ENCODE measurements around the gene CDK13.

CDK13 gene

DNA sequence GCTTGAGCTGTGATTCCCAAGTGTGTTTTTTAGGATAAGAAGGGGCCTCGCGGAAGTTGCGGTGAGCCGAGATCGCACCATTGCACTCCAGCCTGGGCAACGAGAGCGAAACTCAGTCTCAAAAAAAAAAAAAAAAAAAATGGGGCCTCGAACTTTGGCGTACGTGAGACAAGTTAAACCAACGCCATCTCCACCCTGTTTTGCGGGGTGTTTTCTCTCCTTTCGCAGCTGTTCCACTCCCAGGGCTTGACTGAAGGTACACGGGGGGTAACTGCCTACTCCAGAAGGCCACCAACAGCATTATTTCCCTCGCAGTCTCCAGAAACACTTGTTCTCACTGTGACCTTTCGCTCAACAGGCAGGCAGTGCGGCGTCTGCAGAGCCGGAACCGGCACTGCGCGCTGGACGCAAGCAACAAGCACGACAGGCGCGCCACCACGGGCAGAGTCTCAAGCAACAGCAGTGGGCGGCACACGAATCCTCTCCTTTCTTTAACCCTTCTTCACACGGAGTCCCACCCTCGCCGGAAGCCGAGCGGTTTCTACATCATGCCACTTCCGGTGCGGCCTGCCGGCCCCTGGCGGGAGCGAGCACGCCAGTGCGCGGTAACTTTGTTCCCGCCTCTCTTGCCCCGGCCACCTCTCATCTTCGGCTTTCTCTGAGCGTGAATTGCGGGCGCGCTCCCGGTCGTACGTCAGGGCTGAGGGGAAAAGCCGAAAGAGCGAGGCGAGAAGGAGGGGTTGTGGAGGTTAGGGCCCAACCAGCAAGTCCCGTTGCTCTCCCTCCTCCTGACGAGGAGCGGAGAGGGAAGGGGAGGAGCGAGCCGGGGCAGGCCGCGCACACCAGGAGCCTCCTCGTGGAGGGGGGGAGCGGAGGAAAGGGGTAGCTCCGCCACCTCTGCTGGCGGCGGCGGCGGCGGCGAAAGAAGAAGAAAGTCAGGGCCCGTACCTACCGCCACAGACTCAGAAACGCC is 814 bp upstream of the CDK13 start:
- peak; percentile 98 for DNase-seq (ENCODE audit: low read depth)

DNA sequence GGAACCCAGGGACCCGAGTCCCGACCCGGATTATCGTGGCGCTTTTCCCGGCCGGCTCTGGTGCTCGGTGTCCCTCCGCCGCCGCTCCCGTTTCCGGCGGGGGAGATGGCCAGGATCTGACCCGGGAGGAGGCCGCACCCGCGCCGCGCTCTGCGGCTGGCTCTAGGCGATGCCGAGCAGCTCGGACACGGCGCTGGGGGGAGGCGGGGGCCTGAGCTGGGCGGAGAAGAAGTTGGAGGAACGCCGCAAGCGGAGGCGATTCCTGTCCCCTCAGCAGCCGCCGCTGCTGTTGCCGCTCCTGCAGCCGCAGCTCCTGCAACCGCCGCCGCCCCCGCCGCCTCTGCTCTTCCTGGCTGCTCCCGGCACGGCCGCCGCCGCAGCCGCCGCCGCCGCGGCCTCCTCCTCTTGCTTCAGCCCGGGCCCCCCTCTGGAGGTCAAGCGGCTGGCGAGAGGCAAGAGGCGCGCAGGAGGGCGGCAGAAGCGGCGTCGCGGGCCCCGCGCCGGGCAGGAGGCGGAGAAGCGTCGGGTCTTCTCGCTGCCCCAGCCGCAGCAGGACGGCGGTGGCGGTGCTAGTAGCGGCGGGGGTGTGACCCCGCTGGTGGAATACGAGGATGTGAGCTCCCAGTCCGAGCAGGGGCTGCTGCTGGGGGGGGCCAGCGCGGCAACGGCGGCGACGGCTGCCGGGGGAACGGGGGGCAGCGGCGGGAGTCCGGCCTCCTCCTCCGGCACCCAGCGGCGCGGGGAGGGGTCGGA is 593 bp downstream of the CDK13 start:
- DNase-seq (ENCODE audit: low read depth) = peak; percentile 41

DNA sequence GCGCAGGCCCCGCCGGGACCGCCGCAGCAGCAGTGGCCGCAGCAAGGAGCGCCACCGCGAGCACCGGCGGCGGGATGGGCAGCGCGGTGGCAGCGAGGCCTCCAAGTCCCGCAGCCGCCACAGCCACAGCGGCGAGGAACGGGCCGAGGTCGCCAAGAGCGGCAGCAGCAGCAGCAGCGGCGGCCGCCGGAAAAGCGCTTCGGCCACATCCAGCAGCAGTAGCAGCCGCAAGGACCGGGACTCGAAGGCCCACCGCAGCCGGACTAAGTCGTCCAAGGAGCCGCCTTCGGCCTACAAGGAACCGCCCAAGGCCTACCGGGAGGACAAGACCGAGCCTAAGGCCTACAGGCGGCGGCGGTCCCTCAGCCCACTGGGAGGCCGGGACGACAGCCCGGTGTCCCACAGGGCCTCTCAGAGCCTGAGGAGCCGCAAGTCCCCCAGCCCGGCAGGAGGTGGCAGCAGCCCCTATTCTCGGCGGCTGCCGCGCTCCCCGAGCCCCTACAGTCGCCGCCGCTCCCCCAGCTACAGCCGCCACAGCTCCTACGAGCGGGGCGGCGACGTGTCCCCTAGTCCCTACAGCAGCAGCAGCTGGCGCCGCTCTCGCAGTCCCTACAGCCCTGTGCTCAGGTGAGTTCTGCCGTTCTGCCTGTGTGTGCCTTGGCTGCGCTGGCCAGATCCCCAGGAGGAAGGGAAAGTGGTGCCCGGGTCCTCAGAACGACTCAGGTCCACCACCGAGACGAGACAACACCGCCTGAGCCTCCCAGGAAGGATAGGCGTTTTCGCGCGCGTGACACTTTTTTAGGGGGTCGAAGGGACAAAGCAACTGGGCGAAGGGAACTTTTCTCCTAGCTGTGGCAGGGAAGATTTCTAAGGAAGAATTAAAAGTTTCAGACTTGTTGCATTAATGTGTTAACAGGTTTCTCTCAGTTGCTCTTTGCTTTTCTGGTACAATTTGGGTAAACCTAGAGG is 1.5 kb downstream of the CDK13 start:
- peak; percentile 63 for DNase-seq (ENCODE audit: low read depth)

DNA sequence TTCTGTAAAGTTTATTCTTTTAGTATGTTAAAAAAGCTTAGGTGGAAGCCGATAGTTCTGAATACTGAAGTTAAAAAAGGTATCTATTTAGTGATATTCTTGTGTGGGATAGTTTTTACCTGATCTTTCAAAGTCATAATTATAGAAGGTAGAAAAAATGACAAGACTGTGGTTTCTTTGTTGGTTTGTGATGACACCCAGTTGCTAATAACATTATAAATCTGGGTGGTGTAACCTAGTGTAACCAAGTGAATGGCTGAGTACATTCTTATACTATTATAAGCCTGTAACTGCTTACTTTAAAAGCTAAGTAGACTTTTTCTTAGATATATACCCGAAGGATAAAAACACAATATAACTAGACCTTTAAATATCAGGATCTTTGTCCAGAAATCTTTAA is 2.3 kb downstream of the CDK13 start:
- no peak for DNase-seq (ENCODE audit: low read depth)

DNA sequence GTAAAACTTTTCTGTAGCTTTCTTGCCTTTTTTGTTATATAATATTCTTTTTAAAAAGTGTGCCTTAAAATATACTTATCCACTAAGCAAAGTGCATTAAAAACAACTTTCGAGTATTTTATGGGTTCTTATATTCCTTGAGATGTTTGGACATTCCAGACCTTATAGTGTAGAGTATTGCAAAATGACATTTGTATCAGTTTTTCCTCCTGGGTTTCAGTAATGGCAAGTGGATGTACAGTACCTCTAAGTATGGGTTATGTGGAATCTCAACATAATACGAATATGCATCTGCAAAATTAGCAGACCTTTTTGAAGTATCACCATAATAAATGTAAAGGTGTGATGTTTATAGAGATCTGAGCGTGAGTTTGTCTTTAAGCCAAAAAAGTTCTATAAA is 2.7 kb downstream of the CDK13 start:
- no peak for DNase-seq (ENCODE audit: low read depth)

DNA sequence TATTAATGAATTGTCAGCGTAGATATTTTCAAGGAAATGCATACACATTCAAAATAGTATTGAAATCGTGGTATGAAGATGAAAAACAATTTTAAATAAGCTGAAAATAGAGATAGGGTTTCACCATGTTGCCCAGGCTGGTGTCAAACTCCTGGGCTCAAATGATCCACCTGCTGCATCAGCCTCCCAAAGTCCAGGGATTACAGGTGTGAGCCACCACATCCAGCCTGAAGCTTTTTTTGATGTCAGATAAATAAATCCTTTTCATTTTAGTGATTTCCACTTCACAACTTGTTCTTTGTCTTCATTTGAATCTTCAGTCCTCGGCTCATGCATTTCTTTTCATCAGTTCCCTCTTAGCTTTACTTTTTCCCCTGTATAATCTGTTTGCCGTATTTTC is 4.6 kb downstream of the CDK13 start:
- DNase-seq (ENCODE audit: low read depth) = no peak

DNA sequence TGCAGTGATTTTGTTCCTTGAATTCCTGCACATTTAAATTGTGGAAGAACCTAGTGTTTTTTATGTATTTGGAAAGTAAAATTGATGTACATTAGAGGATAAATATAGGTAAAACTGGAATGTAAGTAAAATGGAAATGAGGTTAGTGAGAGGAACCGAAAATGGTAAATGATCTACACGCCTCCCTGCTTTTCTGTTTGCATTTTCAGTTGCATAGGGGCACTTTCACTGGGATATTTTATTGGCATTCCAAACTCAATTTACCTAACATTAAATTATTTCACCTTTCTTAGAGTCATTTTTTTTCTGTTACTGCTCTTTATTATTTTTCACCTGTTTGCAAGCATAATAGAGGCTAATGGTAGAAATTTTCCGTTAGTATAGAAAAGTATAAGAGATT is 8.0 kb downstream of the CDK13 start:
- no peak for DNase-seq (ENCODE audit: low read depth)

DNA sequence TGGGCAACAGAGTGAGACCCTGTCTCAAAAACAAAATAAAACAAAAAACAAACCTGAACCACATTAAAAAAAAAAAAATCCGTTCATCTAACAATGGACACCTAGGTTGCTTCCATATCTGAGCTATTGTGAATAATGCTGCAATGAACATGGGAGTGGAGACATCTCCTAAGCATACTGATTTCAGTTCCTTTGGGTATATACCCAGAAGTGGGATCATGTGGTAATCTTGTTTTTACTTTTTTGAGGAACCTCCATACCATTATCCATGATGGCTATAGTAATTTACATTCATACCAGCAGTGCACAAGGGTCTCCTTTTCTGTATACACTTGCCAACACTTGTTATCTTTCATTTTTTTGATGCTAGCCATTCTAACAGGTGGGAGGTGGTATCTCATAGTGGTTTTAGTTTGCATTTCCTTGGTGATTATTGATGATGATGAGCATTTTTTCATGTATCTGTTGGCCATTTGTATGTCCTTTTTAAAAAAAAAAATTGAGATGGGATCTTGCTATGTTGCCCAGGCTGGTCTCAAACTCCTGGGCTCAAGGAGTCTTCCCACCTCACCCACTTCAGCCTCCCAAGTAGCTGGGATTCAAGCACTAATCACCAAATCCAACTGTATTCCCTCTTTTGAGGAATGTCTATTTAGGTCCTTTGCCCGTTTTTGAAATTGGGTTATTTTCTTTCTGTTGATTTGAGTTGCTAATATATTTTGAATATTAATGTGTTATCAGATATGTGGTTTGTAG is 17.5 kb downstream of the CDK13 start:
- DNase-seq (ENCODE audit: low read depth) = no peak

DNA sequence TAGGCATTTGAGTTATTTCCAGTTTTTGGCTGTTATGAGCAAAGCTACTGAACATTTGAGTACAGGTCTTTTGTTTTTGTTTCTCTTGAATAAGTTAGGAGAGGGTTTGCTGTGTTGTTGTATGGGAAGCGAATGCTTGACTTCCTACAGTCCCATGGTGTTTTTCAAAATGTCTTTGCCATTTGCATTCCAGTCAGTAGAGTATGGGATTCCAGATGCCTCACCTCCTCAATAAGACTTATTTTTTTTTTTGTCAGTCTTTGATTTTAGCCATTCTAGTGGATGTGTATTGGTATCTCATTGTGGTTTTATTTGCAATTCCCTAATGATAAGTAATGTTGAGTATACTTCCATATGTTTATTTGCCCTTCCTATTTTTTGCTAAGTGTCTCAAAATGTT is 19.4 kb downstream of the CDK13 start:
- no peak for DNase-seq (ENCODE audit: low read depth)

DNA sequence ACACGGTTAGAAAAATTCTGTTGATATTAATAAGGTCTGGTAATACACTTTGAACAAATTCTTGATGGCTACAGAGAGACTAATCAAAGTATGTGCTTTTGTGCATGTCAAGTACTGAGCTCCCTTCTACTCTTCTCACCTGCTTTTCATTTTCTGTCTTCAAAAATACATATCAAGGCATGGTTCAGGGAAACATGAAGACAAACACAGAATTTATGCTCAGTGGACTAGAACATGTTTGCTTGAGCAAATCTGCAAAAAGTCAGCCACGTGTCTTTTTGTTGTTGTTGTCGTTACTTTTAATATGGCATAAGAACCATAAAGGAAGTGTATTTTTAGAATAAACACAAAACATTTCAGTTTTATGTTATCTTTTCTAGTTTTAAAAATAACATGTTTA is 21.9 kb downstream of the CDK13 start:
- DNase-seq (ENCODE audit: low read depth) = no peak

DNA sequence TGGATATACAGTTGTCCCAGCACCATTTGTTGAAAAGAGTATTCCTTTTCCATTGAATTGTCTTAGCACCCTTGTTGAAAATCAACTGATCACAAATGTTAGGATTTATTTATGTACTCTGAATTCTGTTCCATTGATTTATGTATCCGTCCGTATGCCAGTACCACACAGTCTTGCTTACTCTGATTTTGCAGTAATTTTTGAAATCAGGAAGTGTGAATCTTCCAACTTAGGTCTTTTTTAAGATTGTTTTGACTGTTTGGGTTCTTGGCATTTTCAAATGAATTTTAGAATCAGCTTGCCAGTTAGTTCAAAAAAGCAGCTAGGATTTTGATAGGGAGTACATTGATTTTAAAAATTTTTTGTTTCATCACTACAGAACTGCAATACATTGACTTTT is 23.7 kb downstream of the CDK13 start:
- no peak for DNase-seq (ENCODE audit: low read depth)

DNA sequence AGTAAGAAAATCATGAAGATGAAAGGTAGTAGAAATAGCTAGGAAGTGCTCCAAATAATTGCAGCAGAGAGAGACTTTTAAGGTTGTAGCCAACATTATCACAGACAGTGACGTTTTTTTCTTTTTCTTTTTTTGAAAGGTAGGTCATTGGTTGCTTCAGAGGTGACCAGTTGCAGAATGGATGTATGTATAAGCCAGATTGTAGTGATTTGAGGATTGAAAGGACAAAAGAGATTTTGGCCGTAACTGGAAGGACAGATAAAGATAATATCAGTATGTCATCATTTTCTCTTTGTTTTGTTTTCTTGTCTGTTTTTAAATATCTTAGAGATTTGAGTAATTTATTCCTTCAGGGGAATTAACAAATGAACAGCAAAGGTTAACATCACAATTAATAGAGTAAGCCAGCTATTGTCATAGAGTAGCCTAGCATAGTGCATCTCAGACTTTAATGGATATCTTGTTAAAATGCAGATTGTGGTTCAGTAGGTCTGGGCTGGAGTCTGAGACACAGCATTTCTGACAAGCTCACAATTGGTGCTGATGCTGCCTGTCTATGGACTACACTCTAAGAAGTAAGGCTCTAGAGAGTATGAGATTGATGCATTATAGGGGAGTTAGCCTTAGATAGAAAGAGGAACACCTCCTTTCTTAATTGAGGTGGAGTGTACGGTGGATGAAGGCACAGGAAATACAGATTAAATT is 28.3 kb downstream of the CDK13 start:
- no peak for DNase-seq (ENCODE audit: low read depth)

DNA sequence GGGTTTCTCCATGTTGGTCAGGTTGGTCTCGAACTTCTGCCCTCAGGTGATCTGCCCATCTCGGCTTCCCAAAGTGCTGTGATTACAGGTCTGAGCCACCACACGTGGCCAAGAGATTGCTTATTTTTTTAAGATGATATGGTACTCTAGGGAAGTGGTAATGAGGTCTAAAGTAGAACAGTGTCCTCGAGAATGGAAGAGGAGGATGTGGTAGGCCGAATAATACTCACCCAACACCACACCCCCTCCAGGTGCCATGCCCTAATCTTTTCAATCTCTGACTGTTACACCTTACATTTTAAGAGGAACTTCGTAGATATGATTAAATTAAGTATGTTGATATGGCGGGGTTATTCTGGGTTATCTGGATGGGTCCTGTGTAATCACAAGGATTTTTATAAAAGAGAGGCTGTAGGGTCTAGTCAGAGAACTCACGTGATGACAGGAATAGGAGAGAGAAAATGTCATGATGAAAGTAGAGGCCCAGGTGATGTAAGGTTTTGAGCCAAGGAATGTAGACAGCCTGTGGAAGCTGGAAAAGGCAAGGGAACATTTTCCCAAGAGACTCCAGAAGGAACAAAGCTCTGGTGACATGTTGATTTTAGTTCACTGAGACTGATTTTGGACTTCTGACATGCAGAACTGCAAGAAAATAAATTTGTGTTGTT is 29.5 kb downstream of the CDK13 start:
- DNase-seq (ENCODE audit: low read depth) = no peak

DNA sequence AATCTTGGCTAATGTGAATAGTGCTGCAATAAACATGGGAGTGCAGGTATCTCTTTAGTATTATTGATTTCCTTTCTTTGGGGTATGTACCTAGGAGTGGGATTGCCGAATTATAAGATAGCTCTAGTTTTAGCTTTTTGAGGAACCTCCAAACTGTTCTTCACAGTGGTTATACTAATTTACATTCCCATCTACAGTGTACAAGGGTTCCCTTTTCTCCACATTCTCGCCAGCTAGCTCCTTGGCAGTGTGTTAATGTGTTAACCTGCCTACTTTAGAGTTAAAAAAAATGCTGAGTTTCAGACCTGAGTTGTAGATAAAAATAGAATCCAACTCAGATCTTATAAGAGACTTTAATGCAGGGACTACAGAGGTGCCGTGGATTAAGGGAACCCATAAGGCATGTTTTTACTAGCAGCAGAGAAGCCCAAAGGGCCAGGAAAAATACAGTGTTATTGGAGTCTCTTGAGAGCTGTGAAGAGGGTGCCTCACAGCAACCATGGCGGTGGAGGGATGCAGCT is 35.4 kb downstream of the CDK13 start:
- DNase-seq (ENCODE audit: low read depth) = no peak

DNA sequence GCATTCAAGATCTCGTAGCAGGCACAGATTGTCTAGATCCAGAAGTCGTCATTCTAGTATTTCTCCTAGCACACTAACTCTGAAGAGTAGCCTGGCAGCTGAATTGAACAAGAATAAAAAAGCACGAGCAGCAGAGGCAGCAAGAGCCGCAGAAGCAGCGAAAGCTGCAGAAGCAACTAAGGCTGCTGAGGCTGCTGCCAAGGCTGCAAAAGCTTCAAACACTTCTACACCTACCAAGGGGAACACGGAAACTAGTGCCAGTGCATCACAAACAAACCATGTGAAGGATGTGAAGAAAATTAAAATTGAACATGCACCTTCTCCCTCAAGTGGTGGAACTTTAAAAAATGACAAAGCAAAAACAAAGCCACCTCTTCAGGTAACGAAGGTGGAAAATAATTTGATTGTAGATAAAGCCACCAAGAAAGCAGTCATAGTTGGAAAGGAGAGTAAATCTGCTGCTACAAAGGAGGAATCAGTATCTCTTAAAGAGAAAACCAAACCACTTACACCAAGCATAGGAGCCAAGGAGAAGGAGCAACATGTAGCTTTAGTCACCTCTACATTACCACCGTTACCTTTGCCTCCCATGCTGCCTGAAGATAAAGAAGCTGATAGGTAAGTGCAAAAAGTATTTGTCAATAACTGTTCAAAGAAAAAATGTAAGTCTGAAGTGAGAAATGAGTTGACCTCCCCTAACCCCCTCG is 37.7 kb downstream of the CDK13 start:
- DNase-seq (ENCODE audit: low read depth) = no peak

DNA sequence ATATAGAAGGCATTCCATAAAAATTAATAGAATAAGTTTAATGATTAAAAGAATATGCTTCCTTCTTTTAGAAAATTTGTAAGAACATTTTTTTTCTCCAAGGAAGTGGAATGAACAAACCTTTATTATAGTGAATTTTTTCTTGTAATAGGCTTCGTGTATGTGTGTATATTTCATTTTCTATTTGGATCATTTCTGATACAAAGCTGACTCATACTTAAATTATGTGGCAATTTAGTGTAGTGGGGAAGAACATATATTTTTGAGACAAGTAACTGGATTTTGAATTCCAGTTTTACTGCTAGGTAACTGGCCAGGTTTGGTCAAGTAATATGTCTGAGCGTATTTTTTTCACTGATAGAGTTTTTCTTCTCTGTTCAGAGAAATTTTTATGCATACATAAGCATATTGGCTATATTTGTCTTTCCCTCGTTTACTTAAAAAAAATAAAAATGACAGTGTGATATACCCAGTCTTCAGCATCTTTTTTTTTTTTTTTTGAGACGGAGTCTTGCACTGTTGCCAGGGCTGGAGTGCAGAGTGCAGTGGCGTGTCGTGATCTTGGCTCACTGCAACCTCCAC is 50.8 kb downstream of the CDK13 start:
- no peak for DNase-seq (ENCODE audit: low read depth)

DNA sequence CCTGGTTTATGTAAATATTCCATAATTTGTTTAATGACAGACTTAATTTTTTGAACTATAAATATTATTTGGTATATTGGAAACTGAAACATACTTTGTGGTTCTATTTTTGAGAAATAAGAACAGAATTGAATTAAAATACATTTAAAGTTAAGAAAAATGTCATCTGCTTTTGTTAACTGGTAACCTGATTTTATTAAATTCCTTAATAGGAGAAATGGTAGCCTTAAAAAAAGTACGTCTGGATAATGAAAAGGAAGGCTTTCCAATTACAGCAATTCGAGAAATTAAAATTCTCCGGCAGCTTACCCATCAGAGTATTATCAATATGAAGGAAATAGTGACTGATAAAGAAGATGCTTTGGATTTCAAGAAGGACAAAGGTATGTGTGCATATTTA is 51.6 kb downstream of the CDK13 start:
- no peak for DNase-seq (ENCODE audit: low read depth)

DNA sequence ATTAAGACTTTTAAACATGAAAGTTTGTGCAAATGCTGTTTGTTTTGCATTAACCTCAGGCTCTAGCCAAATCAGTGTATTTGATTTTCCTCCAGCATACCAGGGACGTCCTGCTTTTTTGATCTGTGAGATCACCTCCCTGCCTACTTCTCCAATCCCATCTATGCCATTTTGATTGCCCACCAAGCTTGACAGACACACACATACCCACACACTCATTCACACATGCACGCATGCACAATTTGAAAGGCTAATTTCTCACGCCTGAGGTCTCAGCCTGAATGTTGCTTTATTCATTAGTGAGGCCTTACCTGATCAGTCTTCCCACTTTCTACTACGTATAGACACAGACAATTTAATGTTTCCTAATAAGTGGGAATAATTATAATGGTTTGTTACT is 53.5 kb downstream of the CDK13 start:
- no peak for DNase-seq (ENCODE audit: low read depth)
